Spleen (tissue), 7 donors: Measurements from ENCODE around the gene HSPA1L.

Source experiments
- POLR2A ChIP-seq, 3 donors: fragments of 450-650 bp; IDR thresholded peaks; one replicate each; pipeline ENCODE4 v1.5.1; 2017; ENCODE audit warnings: antibody characterized with exemption in 3 of 3, mild to moderate bottlenecking in 1 of 3
- POLR2AphosphoS5 ChIP-seq, 3 donors: sonication (generic); formaldehyde crosslinking; IDR thresholded peaks; one replicate each; pipeline ENCODE4 v1.5.1; 2017; ENCODE audit warnings: antibody characterized with exemption in 3 of 3
- TF ChIP-seq, protein P1 (sequence below), 11 experiments: fragments of 200-600 bp in 7 of 11; fragments of 450-650 bp in 4 of 11; sonication (generic) in 4 of 11; IDR thresholded peaks in 8 of 11; conservative IDR thresholded peaks in 3 of 11; 1 replicate in 7 of 11; 2 replicates in 4 of 11; pipeline versions ENCODE4 v1.4.0 to v1.8.0; 2016 to 2021; ENCODE audit warnings: antibody characterized with exemption in 11 of 11, inconsistent platforms in 4 of 11, mild to moderate bottlenecking in 1 of 11
- donor health status: DM: no; HTN: no; CAD: no; lungs with moderate emphysema.
- donor health status: DM: no; HTN: no; CAD: no.
- donor health status: DM: no; HTN: no; CAD: no.

DNA sequence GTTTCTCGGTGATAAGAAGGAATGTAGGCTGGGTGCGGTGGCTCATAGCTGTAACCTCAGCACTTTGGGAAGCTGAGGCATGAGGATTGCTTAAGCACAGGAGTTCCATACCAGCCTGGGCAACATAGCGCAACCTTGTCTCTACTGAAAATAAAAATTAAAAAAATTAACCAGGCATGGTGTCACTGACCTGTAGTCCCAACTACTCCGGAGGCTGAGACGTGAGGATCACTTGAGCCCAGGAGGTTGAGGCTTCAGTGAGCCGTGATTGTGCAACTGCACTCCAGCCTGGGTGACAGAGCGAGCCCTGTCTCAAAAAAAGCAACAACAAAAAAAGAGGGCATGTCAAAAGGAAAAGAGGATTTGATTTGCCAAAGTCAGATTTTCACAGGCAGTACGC lies 43.6 kb upstream of the HSPA1L start:
- TF ChIP-seq, protein P1, sequence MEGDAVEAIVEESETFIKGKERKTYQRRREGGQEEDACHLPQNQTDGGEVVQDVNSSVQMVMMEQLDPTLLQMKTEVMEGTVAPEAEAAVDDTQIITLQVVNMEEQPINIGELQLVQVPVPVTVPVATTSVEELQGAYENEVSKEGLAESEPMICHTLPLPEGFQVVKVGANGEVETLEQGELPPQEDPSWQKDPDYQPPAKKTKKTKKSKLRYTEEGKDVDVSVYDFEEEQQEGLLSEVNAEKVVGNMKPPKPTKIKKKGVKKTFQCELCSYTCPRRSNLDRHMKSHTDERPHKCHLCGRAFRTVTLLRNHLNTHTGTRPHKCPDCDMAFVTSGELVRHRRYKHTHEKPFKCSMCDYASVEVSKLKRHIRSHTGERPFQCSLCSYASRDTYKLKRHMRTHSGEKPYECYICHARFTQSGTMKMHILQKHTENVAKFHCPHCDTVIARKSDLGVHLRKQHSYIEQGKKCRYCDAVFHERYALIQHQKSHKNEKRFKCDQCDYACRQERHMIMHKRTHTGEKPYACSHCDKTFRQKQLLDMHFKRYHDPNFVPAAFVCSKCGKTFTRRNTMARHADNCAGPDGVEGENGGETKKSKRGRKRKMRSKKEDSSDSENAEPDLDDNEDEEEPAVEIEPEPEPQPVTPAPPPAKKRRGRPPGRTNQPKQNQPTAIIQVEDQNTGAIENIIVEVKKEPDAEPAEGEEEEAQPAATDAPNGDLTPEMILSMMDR (IDR thresholded peaks at IDR 0.05 in 8 of 11, conservative IDR thresholded peaks at IDR 0.05 in 3 of 11): no peak
- no peak for TF ChIP-seq POLR2A (IDR thresholded peaks at IDR 0.05)
- no peak for TF ChIP-seq POLR2AphosphoS5 (IDR thresholded peaks at IDR 0.05)
